ENCODE measurements around the gene PTEN.

GRCh38 chr10:87878664-87879459 is 15.4 kb downstream of the PTEN start:
- TF ChIP-seq TEAD4 (IDR thresholded peaks at IDR 0.05): no peak
- TF ChIP-seq TAF1 (IDR thresholded peaks at IDR 0.05; ENCODE audit: low read depth): no peak
- TF ChIP-seq REST (IDR thresholded peaks at IDR 0.05; ENCODE audit: low read depth): no peak
- no peak for TF ChIP-seq EP300 (IDR thresholded peaks at IDR 0.05; ENCODE audit: borderline replicate concordance)
